ENCODE data around the gene UBB.

- no peak for TF ChIP-seq REST (IDR thresholded peaks at IDR 0.05; ENCODE audit: low read depth)
- no peak for TF ChIP-seq POLR2A (IDR thresholded peaks at IDR 0.05; ENCODE audit: borderline replicate concordance, extremely low read depth, insufficient read depth, insufficient read length)
- TF ChIP-seq FOSL1 (IDR thresholded peaks at IDR 0.05; ENCODE audit: low read depth), result no peak
- TF ChIP-seq, protein P1, sequence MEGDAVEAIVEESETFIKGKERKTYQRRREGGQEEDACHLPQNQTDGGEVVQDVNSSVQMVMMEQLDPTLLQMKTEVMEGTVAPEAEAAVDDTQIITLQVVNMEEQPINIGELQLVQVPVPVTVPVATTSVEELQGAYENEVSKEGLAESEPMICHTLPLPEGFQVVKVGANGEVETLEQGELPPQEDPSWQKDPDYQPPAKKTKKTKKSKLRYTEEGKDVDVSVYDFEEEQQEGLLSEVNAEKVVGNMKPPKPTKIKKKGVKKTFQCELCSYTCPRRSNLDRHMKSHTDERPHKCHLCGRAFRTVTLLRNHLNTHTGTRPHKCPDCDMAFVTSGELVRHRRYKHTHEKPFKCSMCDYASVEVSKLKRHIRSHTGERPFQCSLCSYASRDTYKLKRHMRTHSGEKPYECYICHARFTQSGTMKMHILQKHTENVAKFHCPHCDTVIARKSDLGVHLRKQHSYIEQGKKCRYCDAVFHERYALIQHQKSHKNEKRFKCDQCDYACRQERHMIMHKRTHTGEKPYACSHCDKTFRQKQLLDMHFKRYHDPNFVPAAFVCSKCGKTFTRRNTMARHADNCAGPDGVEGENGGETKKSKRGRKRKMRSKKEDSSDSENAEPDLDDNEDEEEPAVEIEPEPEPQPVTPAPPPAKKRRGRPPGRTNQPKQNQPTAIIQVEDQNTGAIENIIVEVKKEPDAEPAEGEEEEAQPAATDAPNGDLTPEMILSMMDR (IDR thresholded peaks at IDR 0.05 in 2 of 3, conservative IDR thresholded peaks at IDR 0.05 in 1 of 3; ENCODE audit: borderline replicate concordance in 1 of 3, insufficient read depth in 1 of 3, low read depth in 2 of 3, low read length in 2 of 3), result no peak
- TF ChIP-seq POLR2AphosphoS5 (IDR thresholded peaks at IDR 0.05; ENCODE audit: low read depth, low read length), result no peak
- no peak for TF ChIP-seq SP1 (IDR thresholded peaks at IDR 0.05; ENCODE audit: low read depth)
- no peak for TF ChIP-seq EZH2phosphoT487 (IDR thresholded peaks at IDR 0.05; ENCODE audit: borderline replicate concordance)
- no peak for TF ChIP-seq YY1 (IDR thresholded peaks at IDR 0.05; ENCODE audit: extremely low read depth, insufficient replicate concordance, low read depth, low read length)
- TF ChIP-seq, protein P2, sequence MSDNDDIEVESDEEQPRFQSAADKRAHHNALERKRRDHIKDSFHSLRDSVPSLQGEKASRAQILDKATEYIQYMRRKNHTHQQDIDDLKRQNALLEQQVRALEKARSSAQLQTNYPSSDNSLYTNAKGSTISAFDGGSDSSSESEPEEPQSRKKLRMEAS (IDR thresholded peaks at IDR 0.05), result no peak
- no peak for TF ChIP-seq SRF (IDR thresholded peaks at IDR 0.05; ENCODE audit: low read depth)
- TF ChIP-seq CEBPB (IDR thresholded peaks at IDR 0.05; ENCODE audit: low read depth), result no peak
- no peak for TF ChIP-seq RAD21 (IDR thresholded peaks at IDR 0.05; ENCODE audit: low read depth)
Observed at GRCh38 chr17:16349431-16349830, 31.5 kb upstream of the UBB start.
